Spleen (tissue), 11 donors: Measurements from ENCODE around the gene GJB4. TPM values are rescaled to one million over a fixed set of nuclear protein-coding genes. Genes with fewer than 3 reads are reported as not detected.
A peak's percentile ranks its signal among the peaks of the same experiment; 100 is the strongest.

Experiments
- DNase-seq: peaks from one replicate; pipeline ENCODE4 v3.0.0-alpha.2; 2020
- H3K27ac ChIP-seq, 8 donors: fragments of 200-600 bp; sonication (generic) in 7 of 8; 1 replicate in 4 of 8; 2 replicates in 4 of 8; pipeline versions ENCODE4 v1.5.0 to v1.8.0; 2016 to 2021; ENCODE audit warnings: inconsistent platforms in 4 of 8, mild to moderate bottlenecking in 4 of 8, moderate library complexity in 1 of 8
- H3K27me3 ChIP-seq, 7 donors: fragments of 200-600 bp; sonication (generic) in 6 of 7; replicated peaks in 1 of 7; 1 replicate in 4 of 7; 2 replicates in 3 of 7; pipeline versions ENCODE4 v1.5.0 to v1.8.0; 2016 to 2021; ENCODE audit warnings: inconsistent platforms in 3 of 7, mild to moderate bottlenecking in 1 of 7
- H3K36me3 ChIP-seq, 6 donors: fragments of 200-600 bp; sonication (generic) in 5 of 6; 1 replicate in 4 of 6; 2 replicates in 2 of 6; pipeline versions ENCODE4 v1.5.0 to v1.8.0; 2016 to 2021; ENCODE audit warnings: inconsistent platforms in 2 of 6
- H3K4me1 ChIP-seq, 6 donors: fragments of 200-600 bp; sonication (generic) in 5 of 6; 1 replicate in 3 of 6; 2 replicates in 3 of 6; pipeline versions ENCODE4 v1.5.0 to v1.8.0; 2016 to 2021; ENCODE audit warnings: inconsistent platforms in 3 of 6
- H3K4me3 ChIP-seq, 8 donors: fragments of 200-600 bp; sonication (generic) in 7 of 8; 1 replicate in 4 of 8; 2 replicates in 4 of 8; pipeline versions ENCODE4 v1.5.0 to v1.8.0; 2016 to 2021; ENCODE audit warnings: inconsistent platforms in 4 of 8, mild to moderate bottlenecking in 4 of 8, moderate library complexity in 2 of 8
- H3K9me3 ChIP-seq, 8 donors: fragments of 200-600 bp; sonication (generic) in 7 of 8; 1 replicate in 4 of 8; 2 replicates in 4 of 8; pipeline versions ENCODE4 v1.5.0 to v1.8.0; 2016 to 2021; ENCODE audit warnings: inconsistent platforms in 4 of 8
- CTCF ChIP-seq, 11 experiments: fragments of 200-600 bp in 7 of 11; fragments of 450-650 bp in 4 of 11; sonication (generic) in 4 of 11; IDR thresholded peaks in 8 of 11; conservative IDR thresholded peaks in 3 of 11; 1 replicate in 7 of 11; 2 replicates in 4 of 11; pipeline versions ENCODE4 v1.4.0 to v1.8.0; 2016 to 2021; ENCODE audit warnings: antibody characterized with exemption in 11 of 11, inconsistent platforms in 4 of 11, mild to moderate bottlenecking in 1 of 11
- POLR2A ChIP-seq, 3 donors: fragments of 450-650 bp; IDR thresholded peaks; one replicate each; pipeline ENCODE4 v1.5.1; 2017; ENCODE audit warnings: antibody characterized with exemption in 3 of 3, mild to moderate bottlenecking in 1 of 3
- POLR2AphosphoS5 ChIP-seq, 3 donors: sonication (generic); formaldehyde crosslinking; IDR thresholded peaks; one replicate each; pipeline ENCODE4 v1.5.1; 2017; ENCODE audit warnings: antibody characterized with exemption in 3 of 3
- WGBS, 5 donors: extraction: QIAGEN DNeasy Blood & Tissue Kit in 3 of 5; methylation state at CpG; one replicate each; pipeline versions ENCODE4 v1.1.5 to v1.1.7; 2013 to 2018; 5-methylcytosine and 5-hydroxymethylcytosine counted together
- intact Hi-C: fragments of 100-400 bp; cut with DNase I; formaldehyde crosslinking; loops from one replicate; pipeline ENCODE4 v1.15.0; 2023; ENCODE audit warnings: low total_unique reads
- polyA plus RNA-seq, 3 donors: library from polyadenylated mRNA; stranded (reverse); fragments of 200-250 nt; gene quantifications; one replicate each; pipeline ENCODE4 v1.2.1, GENCODE V29; 2013
- total RNA-seq, 7 donors: library from RNA; depleted of rRNA in 3 of 7; stranded (reverse); fragments of >200 nt in 3 of 7; fragmentation: NEBNext Ultra II Directional in 4 of 7; extraction: Animal tissue kit (Norgen Biotek cat#: 25700) in 4 of 7; gene quantifications; one replicate each; pipeline versions ENCODE4 v1.1.0 to v1.2.1, GENCODE V29; 2016 to 2021
- donor health status: healthy with polysubstance abuse.
- donor health status: DM: no; HTN: no; CAD: no; lungs with moderate emphysema.
- donor health status: DM: no; HTN: no; CAD: no.
- donor health status: Bipolar disorder and iron deficiency.
- donor health status: healthy.
- donor health status: DM: no; HTN: no; CAD: no.
- donor health status: DM: yes; HTN: yes; CAD: no.

Gene GJB4
- total and polyA plus RNA-seq, 10 donors: not detected

- 66 to 76% (median 72%) methylated on average over 6 to 7 of the region's 7 CpGs for WGBS, 5 donors
- intact Hi-C loops: no loop called here
- TF ChIP-seq POLR2A (IDR thresholded peaks at IDR 0.05) (no peak), CTCF (IDR thresholded peaks at IDR 0.05 in 8 of 11, conservative IDR thresholded peaks at IDR 0.05 in 3 of 11) (no peak), POLR2AphosphoS5 (IDR thresholded peaks at IDR 0.05) (no peak)
- no peaks in the 10 kb centered on the region for H3K4me1 ChIP-seq
- H3K9me3 ChIP-seq: no peaks in the 10 kb centered on the region
- no peak overlapping the region for H3K27ac ChIP-seq
- no peaks in the 10 kb centered on the region for H3K36me3 ChIP-seq
- no peak overlapping the region for H3K4me3 ChIP-seq
- peaks cover 0 to 49% (median 0%) of the 10 kb centered on the region in 7 donors for H3K27me3 ChIP-seq
- no peak for DNase-seq
Observed at GRCh38 chr1:34762474-34763141, 3.1 kb downstream of the GJB4 start.

GRCh38 chr1:34763142-34763781 lies 3.7 kb downstream of the GJB4 start:
- no peak overlapping the region for H3K27ac ChIP-seq
- DNase-seq: no peak
- H3K4me1 ChIP-seq: no peaks in the 10 kb centered on the region
- intact Hi-C loops: no loop called here
- no peaks in the 10 kb centered on the region for H3K9me3 ChIP-seq
- peaks cover 0 to 53% (median 0%) of the 10 kb centered on the region in 7 donors for H3K27me3 ChIP-seq
- WGBS, 5 donors: 47 to 62% (median 55%) methylated on average over 8 of the region's 8 CpGs
- no peak for TF ChIP-seq CTCF (IDR thresholded peaks at IDR 0.05 in 8 of 11, conservative IDR thresholded peaks at IDR 0.05 in 3 of 11)
- TF ChIP-seq POLR2AphosphoS5 (IDR thresholded peaks at IDR 0.05): no peak
- no peak for TF ChIP-seq POLR2A (IDR thresholded peaks at IDR 0.05)
- no peaks in the 10 kb centered on the region for H3K36me3 ChIP-seq
- H3K4me3 ChIP-seq: no peak overlapping the region

- Histone ChIP-seq H3K27ac (no peak overlapping the region), H3K27me3 (peaks cover 0 to 39% (median 0%) of the 10 kb centered on the region in 7 donors), H3K9me3 (no peaks in the 10 kb centered on the region), H3K4me3 (no peak overlapping the region), H3K4me1 (no peaks in the 10 kb centered on the region), H3K36me3 (no peaks in the 10 kb centered on the region)
- no peak for TF ChIP-seq POLR2A (IDR thresholded peaks at IDR 0.05)
- TF ChIP-seq CTCF (IDR thresholded peaks at IDR 0.05 in 8 of 11, conservative IDR thresholded peaks at IDR 0.05 in 3 of 11): no peak
- TF ChIP-seq POLR2AphosphoS5 (IDR thresholded peaks at IDR 0.05): no peak
- 74 to 89% (median 85%) methylated on average over 3 of the region's 3 CpGs for WGBS, 5 donors
- DNase-seq: no peak
- intact Hi-C loops: no loop called here
Observed at GRCh38 chr1:34768856-34769255, 9.3 kb downstream of the GJB4 start.

- Histone ChIP-seq H3K9me3 (no peaks in the 10 kb centered on the region), H3K27ac (no peak overlapping the region), H3K4me3 (no peak overlapping the region), H3K27me3 (peaks cover 0 to 38% (median 0%) of the 10 kb centered on the region in 7 donors), H3K4me1 (no peaks in the 10 kb centered on the region), H3K36me3 (no peaks in the 10 kb centered on the region)
- peak; percentile 25 for DNase-seq
- intact Hi-C loops: no loop called here
- WGBS, 5 donors: 81 to 91% (median 85%) methylated on average over 5 of the region's 5 CpGs
- TF ChIP-seq POLR2AphosphoS5 (IDR thresholded peaks at IDR 0.05) (no peak), CTCF (IDR thresholded peaks at IDR 0.05 in 8 of 11, conservative IDR thresholded peaks at IDR 0.05 in 3 of 11) (no peak), POLR2A (IDR thresholded peaks at IDR 0.05) (no peak)
Observed at GRCh38 chr1:34770891-34771504, 11.5 kb downstream of the GJB4 start.
